HG03097 (cell line): ENCODE data around the gene KCTD21.
"Not testable (repeated sequence)": the region's sequence is repeated elsewhere in the genome, so short reads cannot be mapped to it uniquely, and the experiment has no call there.

Experiments used
- ATAC-seq: cut with Tn5 transposase; IDR thresholded peaks from one replicate; pipeline ENCODE4 v1.9.1; 2021; ENCODE audit not compliant: unreplicated experiment, low FRiP score

KCTD21 gene

GRCh38 chr11:78179459-78180071 is 8.9 kb downstream of the KCTD21 start:
- no peak for ATAC-seq

- ATAC-seq = no peak
These were observed 11.2 kb downstream of the KCTD21 start for GRCh38 chr11:78177216-78177615.

- ATAC-seq = no peak
These were observed 11.8 kb downstream of the KCTD21 start for GRCh38 chr11:78176605-78177141.

- not testable (repeated sequence) for ATAC-seq
These were observed 12.6 kb downstream of the KCTD21 start for GRCh38 chr11:78175862-78176261.

- no peak for ATAC-seq
These were observed 16.5 kb downstream of the KCTD21 start for GRCh38 chr11:78171951-78172350.

GRCh38 chr11:78170874-78171549 is 17.4 kb downstream of the KCTD21 start:
- no peak for ATAC-seq

- no peak for ATAC-seq
These were observed 18.0 kb downstream of the KCTD21 start for GRCh38 chr11:78170413-78170812.

GRCh38 chr11:78168539-78169477 is 19.6 kb downstream of the KCTD21 start:
- no peak for ATAC-seq

- no peak for ATAC-seq
These were observed 21.5 kb downstream of the KCTD21 start for GRCh38 chr11:78166855-78167469.

GRCh38 chr11:78164471-78164870 is 24.0 kb downstream of the KCTD21 start:
- ATAC-seq = no peak

GRCh38 chr11:78163828-78164227 is 24.6 kb downstream of the KCTD21 start:
- no peak for ATAC-seq

- no peak for ATAC-seq
These were observed 26.5 kb downstream of the KCTD21 start for GRCh38 chr11:78161962-78162371.

- no peak for ATAC-seq
These were observed 27.1 kb downstream of the KCTD21 start for GRCh38 chr11:78161346-78161745.

- ATAC-seq = no peak
These were observed 27.9 kb downstream of the KCTD21 start for GRCh38 chr11:78160557-78160956.

GRCh38 chr11:78158987-78159652 is 29.3 kb downstream of the KCTD21 start:
- ATAC-seq = no peak

GRCh38 chr11:78156127-78156844 is 32.1 kb downstream of the KCTD21 start:
- ATAC-seq = no peak

GRCh38 chr11:78151804-78152203 is 36.6 kb downstream of the KCTD21 start:
- ATAC-seq = no peak

- no peak for ATAC-seq
These were observed 37.7 kb downstream of the KCTD21 start for GRCh38 chr11:78150754-78151153.

GRCh38 chr11:78150346-78150745 is 38.1 kb downstream of the KCTD21 start:
- no peak for ATAC-seq
